Fibroblast of skin of abdomen (primary cell): ENCODE results near the gene KATNBL1.

Experiments used
- DNase-seq: peaks from one replicate; pipeline ENCODE4 v3.0.0-alpha.2; 2013

Gene KATNBL1

GRCh38 chr15:34114215-34114614 is 95.7 kb downstream of the KATNBL1 start:
- DNase-seq: no peak

- no peak for DNase-seq
Measured at GRCh38 chr15:34111488-34111887, 98.4 kb downstream of the KATNBL1 start.

GRCh38 chr15:34109797-34110663 is 99.9 kb downstream of the KATNBL1 start:
- DNase-seq: peak; percentile 42

- DNase-seq: no peak
Measured at GRCh38 chr15:34107315-34107714, 102.6 kb downstream of the KATNBL1 start.

GRCh38 chr15:34106423-34106822 is 103.5 kb downstream of the KATNBL1 start:
- DNase-seq: no peak

- DNase-seq: no peak
Measured at GRCh38 chr15:34102175-34102925, 107.5 kb downstream of the KATNBL1 start.

- peak; percentile 99 for DNase-seq
Measured at GRCh38 chr15:34101366-34102174, 108.3 kb downstream of the KATNBL1 start, which contains the start of the genes EMC7 and PGBD4. TSS of gene EMC7 (minus strand) at chr15:34101862. CDS start at chr15:34101839, 23 bp downstream. TSS of gene PGBD4 (plus strand) at chr15:34102083. CDS start at chr15:34102532, 449 bp downstream.

GRCh38 chr15:34099914-34100313 is 110.0 kb downstream of the KATNBL1 start:
- no peak for DNase-seq
